Measurements from ENCODE around the gene S100B. TPM values are rescaled to one million over a fixed set of nuclear protein-coding genes. Genes with fewer than 3 reads are reported as not detected.

The S100B gene
- total and polyA plus RNA-seq, 2 of the 13 experiments (the other 11 are each of a cell fraction or from before 2014, with no cell fraction given) = not detected

DNA sequence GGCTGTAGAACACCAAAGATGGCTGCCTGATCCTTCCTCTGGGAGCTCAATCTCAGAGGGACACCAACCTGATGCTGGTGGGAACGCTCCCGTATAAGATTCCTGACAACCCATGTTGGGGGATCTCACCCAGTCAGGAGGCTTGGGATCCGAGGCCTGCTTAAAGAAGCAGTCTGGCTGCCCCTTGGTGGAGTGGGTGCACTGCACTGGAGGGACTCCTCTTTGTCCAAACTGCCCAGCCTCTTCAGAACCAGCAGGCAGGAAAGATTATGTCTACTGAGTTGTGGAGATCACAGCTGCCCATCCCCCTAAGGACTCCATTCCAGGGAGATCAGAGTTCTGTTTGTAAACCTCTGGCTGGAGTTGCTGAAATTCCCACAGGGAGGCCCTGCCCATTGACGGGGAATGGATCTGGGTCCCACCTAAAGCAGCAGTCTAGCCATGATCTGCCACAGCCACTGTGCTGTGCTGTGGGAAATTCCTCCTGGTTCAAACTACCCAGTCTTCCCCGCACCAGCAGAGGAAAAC, 23.0 kb downstream of the S100B start (continued):
- TF ChIP-seq, protein P1, sequence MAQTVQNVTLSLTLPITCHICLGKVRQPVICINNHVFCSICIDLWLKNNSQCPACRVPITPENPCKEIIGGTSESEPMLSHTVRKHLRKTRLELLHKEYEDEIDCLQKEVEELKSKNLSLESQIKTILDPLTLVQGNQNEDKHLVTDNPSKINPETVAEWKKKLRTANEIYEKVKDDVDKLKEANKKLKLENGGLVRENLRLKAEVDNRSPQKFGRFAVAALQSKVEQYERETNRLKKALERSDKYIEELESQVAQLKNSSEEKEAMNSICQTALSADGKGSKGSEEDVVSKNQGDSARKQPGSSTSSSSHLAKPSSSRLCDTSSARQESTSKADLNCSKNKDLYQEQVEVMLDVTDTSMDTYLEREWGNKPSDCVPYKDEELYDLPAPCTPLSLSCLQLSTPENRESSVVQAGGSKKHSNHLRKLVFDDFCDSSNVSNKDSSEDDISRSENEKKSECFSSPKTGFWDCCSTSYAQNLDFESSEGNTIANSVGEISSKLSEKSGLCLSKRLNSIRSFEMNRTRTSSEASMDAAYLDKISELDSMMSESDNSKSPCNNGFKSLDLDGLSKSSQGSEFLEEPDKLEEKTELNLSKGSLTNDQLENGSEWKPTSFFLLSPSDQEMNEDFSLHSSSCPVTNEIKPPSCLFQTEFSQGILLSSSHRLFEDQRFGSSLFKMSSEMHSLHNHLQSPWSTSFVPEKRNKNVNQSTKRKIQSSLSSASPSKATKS (CRISPR knock-in tag; IDR thresholded peaks at IDR 0.05) = no peak
- TF ChIP-seq GABPB1 (CRISPR knock-in tag; IDR thresholded peaks at IDR 0.05) (no peak), ZNF816 (CRISPR knock-in tag; IDR thresholded peaks at IDR 0.05; ENCODE audit: borderline replicate concordance) (no peak), ISX (CRISPR knock-in tag; conservative IDR thresholded peaks at IDR 0.05) (no peak), ZNF839 (CRISPR knock-in tag; IDR thresholded peaks at IDR 0.05; ENCODE audit: borderline replicate concordance) (no peak), ZNF225 (CRISPR knock-in tag; IDR thresholded peaks at IDR 0.05) (no peak), HNF1A (IDR thresholded peaks at IDR 0.05; ENCODE audit: low read depth) (no peak), HNF1A (CRISPR knock-in tag; IDR thresholded peaks at IDR 0.05; ENCODE audit: borderline replicate concordance) (peak; percentile 22; the same call in 1 of the 2 replicates), ZNF790 (CRISPR knock-in tag; IDR thresholded peaks at IDR 0.05; ENCODE audit: borderline replicate concordance) (no peak), ARHGAP35 (CRISPR knock-in tag; IDR thresholded peaks at IDR 0.05; ENCODE audit: borderline replicate concordance) (no peak), ZNF670 (CRISPR knock-in tag; IDR thresholded peaks at IDR 0.05; ENCODE audit: borderline replicate concordance) (no peak), TP53 (CRISPR knock-in tag; conservative IDR thresholded peaks at IDR 0.05) (no peak), HIVEP1 (CRISPR knock-in tag; IDR thresholded peaks at IDR 0.05) (no peak), LBX2 (CRISPR knock-in tag; IDR thresholded peaks at IDR 0.05; ENCODE audit: borderline replicate concordance) (no peak), REXO4 (CRISPR knock-in tag; IDR thresholded peaks at IDR 0.05; ENCODE audit: borderline replicate concordance) (no peak), HOMEZ (CRISPR knock-in tag; IDR thresholded peaks at IDR 0.05; ENCODE audit: low read depth) (no peak), HMG20A (CRISPR knock-in tag; IDR thresholded peaks at IDR 0.05; ENCODE audit: borderline replicate concordance) (no peak), FOXA1 (IDR thresholded peaks at IDR 0.05) (no peak), FOXA1 (CRISPR knock-in tag; IDR thresholded peaks at IDR 0.05) (peak; percentile 18; the same call in 1 of the 2 replicates), RNF2 (conservative IDR thresholded peaks at IDR 0.05; ENCODE audit: low read depth) (no peak)
- TF ChIP-seq, protein P2, sequence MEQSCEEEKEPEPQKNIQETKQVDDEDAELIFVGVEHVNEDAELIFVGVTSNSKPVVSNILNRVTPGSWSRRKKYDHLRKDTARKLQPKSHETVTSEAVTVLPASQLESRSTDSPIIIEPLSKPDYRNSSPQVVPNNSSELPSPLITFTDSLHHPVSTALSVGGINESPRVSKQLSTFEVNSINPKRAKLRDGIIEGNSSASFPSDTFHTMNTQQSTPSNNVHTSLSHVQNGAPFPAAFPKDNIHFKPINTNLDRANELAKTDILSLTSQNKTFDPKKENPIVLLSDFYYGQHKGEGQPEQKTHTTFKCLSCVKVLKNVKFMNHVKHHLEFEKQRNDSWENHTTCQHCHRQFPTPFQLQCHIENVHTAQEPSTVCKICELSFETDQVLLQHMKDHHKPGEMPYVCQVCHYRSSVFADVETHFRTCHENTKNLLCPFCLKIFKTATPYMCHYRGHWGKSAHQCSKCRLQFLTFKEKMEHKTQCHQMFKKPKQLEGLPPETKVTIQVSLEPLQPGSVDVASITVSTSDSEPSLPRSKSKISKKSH (CRISPR knock-in tag; IDR thresholded peaks at IDR 0.05; ENCODE audit: borderline replicate concordance) = no peak

Data from HepG2 (cell line).